Common myeloid progenitor, CD34-positive (primary cell): ENCODE results near the gene MCC.

Source experiments
- CTCF ChIA-PET: fragments of 350-600 bp; sonication (Branson Sonifier 250); formaldehyde crosslinking; loops from one replicate; lab custom pipeline; 2021; ENCODE audit warnings: antibody characterized with exemption; lab: Charles Lee
- POLR2A ChIA-PET: fragments of 350-600 bp; sonication (Branson Sonifier 250); formaldehyde crosslinking; loops from one replicate; lab custom pipeline; 2021; ENCODE audit warnings: antibody characterized with exemption; lab: Charles Lee
- DNase-seq, 3 donors: peaks; one replicate each; pipeline versions ENCODE4 v3.0.0 to v3.0.0-alpha.2; 2013
- H3K27ac ChIP-seq, 2 experiments: 1 replicate in 1 of 2; 2 replicates in 1 of 2; pipeline ENCODE4 v1.7.0; 2013; ENCODE audit warnings: inconsistent platforms in 2 of 2, low read length in 2 of 2, mild to moderate bottlenecking in 2 of 2, low read depth in 1 of 2, moderate library complexity in 1 of 2; ENCODE audit not compliant: severe bottlenecking in 2 of 2, insufficient read depth in 1 of 2, poor library complexity in 1 of 2
- H3K27me3 ChIP-seq, 5 experiments: replicated peaks in 2 of 5; 1 replicate in 3 of 5; 2 replicates in 2 of 5; pipeline versions ENCODE4 v1.6.1 to v1.7.0; 2013; ENCODE audit warnings: low read length in 4 of 5, mild to moderate bottlenecking in 2 of 5, moderate library complexity in 2 of 5, inconsistent platforms in 1 of 5; ENCODE audit not compliant: insufficient read depth in 5 of 5, control insufficient read depth in 4 of 5
- H3K36me3 ChIP-seq, 4 experiments: 1 replicate in 2 of 4; 2 replicates in 2 of 4; pipeline versions ENCODE4 v1.6.1 to v1.7.0; 2013; ENCODE audit warnings: low read length in 3 of 4, control low read depth in 1 of 4, mild to moderate bottlenecking in 1 of 4; ENCODE audit not compliant: control insufficient read depth in 4 of 4, insufficient read depth in 4 of 4
- H3K4me1 ChIP-seq, 4 experiments: 1 replicate in 3 of 4; 2 replicates in 1 of 4; pipeline versions ENCODE4 v1.6.1 to v1.7.1; 2013; ENCODE audit warnings: low read length in 3 of 4, mild to moderate bottlenecking in 3 of 4, control low read depth in 1 of 4, inconsistent platforms in 1 of 4, moderate library complexity in 1 of 4; ENCODE audit not compliant: control insufficient read depth in 4 of 4, insufficient read depth in 4 of 4; ENCODE audit errors: control extremely low read depth in 1 of 4
- H3K4me3 ChIP-seq, 7 experiments: 1 replicate in 4 of 7; 2 replicates in 3 of 7; pipeline versions ENCODE4 v1.5.1 to v1.7.0; 2013; ENCODE audit warnings: mild to moderate bottlenecking in 7 of 7, low read length in 6 of 7, moderate library complexity in 6 of 7, inconsistent platforms in 2 of 7, low read depth in 2 of 7, control low read depth in 1 of 7; ENCODE audit not compliant: insufficient read depth in 4 of 7, control insufficient read depth in 1 of 7; ENCODE audit errors: extremely low read depth in 1 of 7
- H3K9me3 ChIP-seq, 5 experiments: 1 replicate in 4 of 5; 2 replicates in 1 of 5; pipeline versions ENCODE4 v1.6.1 to v1.7.1; 2013; ENCODE audit warnings: low read length in 4 of 5, mild to moderate bottlenecking in 2 of 5, inconsistent platforms in 1 of 5, low read depth in 1 of 5, moderate library complexity in 1 of 5; ENCODE audit not compliant: control insufficient read depth in 4 of 5, insufficient read depth in 2 of 5; ENCODE audit errors: control extremely low read depth in 1 of 5
- WGBS: methylation state at CpG from one replicate; pipeline ENCODE4 v1.1.5; 2013; ENCODE audit not compliant: insufficient coverage; 5-methylcytosine and 5-hydroxymethylcytosine counted together

MCC gene

GRCh38 chr5:113337515-113338415, 150.5 kb downstream of the MCC start:
- no peak for DNase-seq
- Histone ChIP-seq H3K36me3 (no peaks in the 10 kb centered on the region), H3K4me3 (no peak overlapping the region), H3K4me1 (no peaks in the 10 kb centered on the region), H3K27me3 (peaks cover 8 to 65% (median 29%) of the 10 kb centered on the region in 5 experiments), H3K9me3 (no peaks in the 10 kb centered on the region), H3K27ac (no peak overlapping the region)
- 100% methylated on average over 2 of the region's 6 CpGs for WGBS
- CTCF ChIA-PET, result interaction anchor here (0.8 to 10.0 kb wide), 13 partner anchors 19 to 341 kb away, joined by 3 to 70 read pairs (median 5); partner anchors contain the start of gene YTHDC2
- POLR2A ChIA-PET, result no interaction called here

GRCh38 chr5:113336975-113337374, 151.3 kb downstream of the MCC start:
- peak; percentile 72 to 83 (median 77) for DNase-seq
- no peak overlapping the region for H3K27ac ChIP-seq
- H3K9me3 ChIP-seq, result no peaks in the 10 kb centered on the region
- no peaks in the 10 kb centered on the region for H3K4me1 ChIP-seq
- no peaks in the 10 kb centered on the region for H3K36me3 ChIP-seq
- 25% methylated on average over 2 of the region's 4 CpGs for WGBS
- peaks cover 8 to 63% (median 23%) of the 10 kb centered on the region in 5 experiments for H3K27me3 ChIP-seq
- POLR2A ChIA-PET, result no interaction called here
- no peak overlapping the region for H3K4me3 ChIP-seq
- CTCF ChIA-PET, result interaction anchor here (1.0 to 10.0 kb wide), 16 partner anchors 9 to 340 kb away, joined by 3 to 70 read pairs (median 4); partner anchors contain the start of gene YTHDC2

- H3K27ac ChIP-seq, result no peak overlapping the region
- H3K36me3 ChIP-seq, result no peaks in the 10 kb centered on the region
- POLR2A ChIA-PET, result no interaction called here
- H3K4me3 ChIP-seq, result no peak overlapping the region
- H3K4me1 ChIP-seq, result peaks cover 5 to 13% (median 6%) of the 10 kb centered on the region in 4 experiments
- H3K9me3 ChIP-seq, result no peaks in the 10 kb centered on the region
- no peak for DNase-seq
- CTCF ChIA-PET, result interaction anchor here (1.4 to 10.0 kb wide), 4 partner anchors 28 to 336 kb away, joined by 3 to 70 read pairs (median 25); partner anchors contain the start of gene YTHDC2
- WGBS, result no CpG with 5 or more reads among the region's 1 CpG
- peaks cover 3 to 32% (median 15%) of the 10 kb centered on the region in 5 experiments for H3K27me3 ChIP-seq
Measured at GRCh38 chr5:113333411-113333810, 154.8 kb downstream of the MCC start.

- 27% methylated on average over 3 of the region's 4 CpGs for WGBS
- peaks cover 0 to 11% (median 4%) of the 10 kb centered on the region in 5 experiments for H3K27me3 ChIP-seq
- H3K27ac ChIP-seq, result no peak overlapping the region
Measured at GRCh38 chr5:113331209-113331551, 157.1 kb downstream of the MCC start.

GRCh38 chr5:113330533-113331208, 157.6 kb downstream of the MCC start:
- DNase-seq, result peak; percentile 45 to 75 (median 75)
- Histone ChIP-seq H3K27me3 (peaks cover 0 to 6% (median 0%) of the 10 kb centered on the region in 5 experiments), H3K9me3 (no peaks in the 10 kb centered on the region), H3K27ac (no peak overlapping the region), H3K4me3 (peak overlapping the region in 1 of 7 experiments; percentile 55), H3K4me1 (peaks cover 5 to 13% (median 6%) of the 10 kb centered on the region in 4 experiments), H3K36me3 (no peaks in the 10 kb centered on the region)
- WGBS, result 0% methylated on average over 3 of the region's 4 CpGs
- POLR2A ChIA-PET, result no interaction called here
- CTCF ChIA-PET, result interaction anchor here (0.7 to 10.0 kb wide), 10 partner anchors 9 to 334 kb away, joined by 3 to 70 read pairs (median 4); no protein-coding TSS in a partner anchor

More at GRCh38 chr5:113331209-113331551, 157.1 kb downstream of the MCC start:
- CTCF ChIA-PET, result interaction anchor here (0.7 to 10.0 kb wide), 7 partner anchors 9 to 334 kb away, joined by 3 to 70 read pairs (median 3); no protein-coding TSS in a partner anchor
- Histone ChIP-seq H3K9me3 (no peaks in the 10 kb centered on the region), H3K4me1 (peaks cover 5 to 13% (median 6%) of the 10 kb centered on the region in 4 experiments), H3K4me3 (no peak overlapping the region), H3K36me3 (no peaks in the 10 kb centered on the region)
- POLR2A ChIA-PET, result no interaction called here
- DNase-seq, result peak in 2 of 3 donors; percentile 47 to 63

- CTCF ChIA-PET, result interaction anchor here (1.0 to 10.0 kb wide), 5 partner anchors 8 to 333 kb away, joined by 3 to 70 read pairs (median 4); no protein-coding TSS in a partner anchor
- no peaks in the 10 kb centered on the region for H3K9me3 ChIP-seq
- H3K36me3 ChIP-seq, result no peaks in the 10 kb centered on the region
- no peak overlapping the region for H3K27ac ChIP-seq
- H3K4me3 ChIP-seq, result peak overlapping the region in 1 of 7 experiments; percentile 55
- H3K4me1 ChIP-seq, result peaks cover 5 to 13% (median 6%) of the 10 kb centered on the region in 4 experiments
- H3K27me3 ChIP-seq, result peaks cover 0 to 5% (median 0%) of the 10 kb centered on the region in 5 experiments
- DNase-seq, result no peak
- POLR2A ChIA-PET, result no interaction called here
- 77% methylated on average over 2 of the region's 2 CpGs for WGBS
Measured at GRCh38 chr5:113329981-113330380, 158.3 kb downstream of the MCC start.
